HG03469 (cell line): ENCODE data around the gene PGC.

Experiments used
- ATAC-seq: cut with Tn5 transposase; IDR thresholded peaks from one replicate; pipeline ENCODE4 v1.9.1; 2021; ENCODE audit warnings: mild to moderate bottlenecking, moderate library complexity, moderate number of reproducible peaks; ENCODE audit not compliant: unreplicated experiment

Gene PGC

GRCh38 chr6:41687501-41688175 is 59.6 kb downstream of the PGC start:
- ATAC-seq: no peak
